HG03108 (cell line): ENCODE data around the gene CCDC38.
"Not testable (repeated sequence)": the region's sequence is repeated elsewhere in the genome, so short reads cannot be mapped to it uniquely, and the experiment has no call there.

Experiments used
- ATAC-seq: cut with Tn5 transposase; IDR thresholded peaks from one replicate; pipeline ENCODE4 v1.9.1; 2021; ENCODE audit warnings: moderate library complexity; ENCODE audit not compliant: unreplicated experiment

Gene CCDC38

GRCh38 chr12:95942524-95943329, at the start of gene CCDC38:
CCDC38 (minus strand) TSS chr12:95942614; CDS start chr12:95936509, 6,105 bp downstream.
- ATAC-seq, result peak; percentile 99

- no peak for ATAC-seq
Observed at GRCh38 chr12:95990136-95990535, 47.7 kb upstream of the CCDC38 start.

GRCh38 chr12:95989504-95990123, 47.2 kb upstream of the CCDC38 start:
- no peak for ATAC-seq

GRCh38 chr12:95988506-95989275, 46.3 kb upstream of the CCDC38 start:
- ATAC-seq, result no peak

GRCh38 chr12:95986635-95987570, 44.5 kb upstream of the CCDC38 start:
- ATAC-seq, result no peak

- ATAC-seq, result no peak
Observed at GRCh38 chr12:95984682-95985081, 42.3 kb upstream of the CCDC38 start.

GRCh38 chr12:95982602-95983001, 40.2 kb upstream of the CCDC38 start:
- no peak for ATAC-seq

GRCh38 chr12:95980437-95980836, 38.0 kb upstream of the CCDC38 start:
- no peak for ATAC-seq

- no peak for ATAC-seq
Observed at GRCh38 chr12:95978774-95979173, 36.4 kb upstream of the CCDC38 start.

- no peak for ATAC-seq
Observed at GRCh38 chr12:95978351-95978750, 35.9 kb upstream of the CCDC38 start.

GRCh38 chr12:95977764-95978305, 35.4 kb upstream of the CCDC38 start:
- no peak for ATAC-seq

GRCh38 chr12:95976416-95976832, 34.0 kb upstream of the CCDC38 start:
- no peak for ATAC-seq

GRCh38 chr12:95975491-95975890, 33.1 kb upstream of the CCDC38 start:
- no peak for ATAC-seq

GRCh38 chr12:95974358-95974757, 31.9 kb upstream of the CCDC38 start:
- no peak for ATAC-seq

GRCh38 chr12:95972832-95973456, 30.5 kb upstream of the CCDC38 start:
- no peak for ATAC-seq

- no peak for ATAC-seq
Observed at GRCh38 chr12:95970905-95971304, 28.5 kb upstream of the CCDC38 start.

- ATAC-seq, result not testable (repeated sequence)
Observed at GRCh38 chr12:95969116-95969515, 26.7 kb upstream of the CCDC38 start.

- ATAC-seq, result no peak
Observed at GRCh38 chr12:95967301-95967700, 24.9 kb upstream of the CCDC38 start.

- no peak for ATAC-seq
Observed at GRCh38 chr12:95966287-95966870, 24.0 kb upstream of the CCDC38 start.
